Measurements from ENCODE around the gene SURF4. TPM values are rescaled to one million over a fixed set of nuclear protein-coding genes. Genes with fewer than 3 reads are reported as not detected.

SURF4 gene
- total RNA-seq, 2 donors from 2014 or later: 185 to 204 TPM

GRCh38 chr9:133415170-133415569, 39.3 kb upstream of the SURF4 start:
- Histone ChIP-seq H3K9me3 (no peaks in the 10 kb centered on the region), H3K4me3 (no peak overlapping the region), H3K27me3 (replicated peaks; ENCODE audit: insufficient read depth) (no peaks in the 10 kb centered on the region), H3K36me3 (peaks cover 0 to 21% of the 10 kb centered on the region in 2 donors), H3K27ac (no peak overlapping the region), H3K4me1 (replicated peaks) (no peaks in the 10 kb centered on the region)
- TF ChIP-seq POLR2A (IDR thresholded peaks at IDR 0.05): no peak
- TF ChIP-seq POLR2AphosphoS5 (IDR thresholded peaks at IDR 0.05): no peak
- TF ChIP-seq CTCF (IDR thresholded peaks at IDR 0.05): no peak
- intact Hi-C loops (cut with DNase I): loop anchor here (5.0 kb wide), 1 partner anchor 42 kb away; the partner anchor contains the start of gene CACFD1
- 67% methylated on average over 1 of the region's 1 CpG for WGBS
- DNase-seq (ENCODE audit: low spot score): no peak

- H3K27me3 ChIP-seq (replicated peaks; ENCODE audit: insufficient read depth): no peaks in the 10 kb centered on the region
- H3K4me3 ChIP-seq: no peak overlapping the region
- H3K36me3 ChIP-seq: peaks cover 3 to 12% of the 10 kb centered on the region in 2 donors
- H3K4me1 ChIP-seq (replicated peaks): no peaks in the 10 kb centered on the region
- no peaks in the 10 kb centered on the region for H3K9me3 ChIP-seq
- WGBS: 96% methylated on average over 1 of the region's 1 CpG
- no peak overlapping the region for H3K27ac ChIP-seq
- TF ChIP-seq CTCF (IDR thresholded peaks at IDR 0.05) (no peak), POLR2A (IDR thresholded peaks at IDR 0.05) (no peak), POLR2AphosphoS5 (IDR thresholded peaks at IDR 0.05) (no peak)
- intact Hi-C loops (cut with DNase I): no loop called here
- no peak for DNase-seq (ENCODE audit: low spot score)
These were observed 32.2 kb upstream of the SURF4 start for GRCh38 chr9:133408042-133408441.

GRCh38 chr9:133406480-133407307, 30.8 kb upstream of the SURF4 start:
- Histone ChIP-seq H3K36me3 (peaks cover 3 to 12% of the 10 kb centered on the region in 2 donors), H3K4me1 (replicated peaks) (no peaks in the 10 kb centered on the region), H3K4me3 (no peak overlapping the region), H3K27me3 (replicated peaks; ENCODE audit: insufficient read depth) (no peaks in the 10 kb centered on the region), H3K9me3 (no peaks in the 10 kb centered on the region), H3K27ac (no peak overlapping the region)
- WGBS: 54% methylated on average over 24 of the region's 24 CpGs
- peak; percentile 55 for DNase-seq (ENCODE audit: low spot score)
- TF ChIP-seq POLR2AphosphoS5 (IDR thresholded peaks at IDR 0.05) (no peak), CTCF (IDR thresholded peaks at IDR 0.05) (peak; percentile 83 to 91 (median 88))
- intact Hi-C loops (cut with DNase I): loop anchor here (1.0 kb wide), 1 partner anchor 80 kb away; no protein-coding TSS in a partner anchor

GRCh38 chr9:133405508-133406438, 29.9 kb upstream of the SURF4 start:
- Histone ChIP-seq H3K27ac (no peak overlapping the region), H3K4me3 (no peak overlapping the region), H3K9me3 (no peaks in the 10 kb centered on the region), H3K36me3 (peaks cover 3 to 11% of the 10 kb centered on the region in 2 donors), H3K4me1 (replicated peaks) (no peaks in the 10 kb centered on the region), H3K27me3 (replicated peaks; ENCODE audit: insufficient read depth) (no peaks in the 10 kb centered on the region)
- 78% methylated on average over 19 of the region's 19 CpGs for WGBS
- DNase-seq (ENCODE audit: low spot score): no peak
- TF ChIP-seq POLR2AphosphoS5 (IDR thresholded peaks at IDR 0.05) (no peak), POLR2A (IDR thresholded peaks at IDR 0.05) (no peak), CTCF (IDR thresholded peaks at IDR 0.05) (no peak)
- intact Hi-C loops (cut with DNase I): no loop called here

Measured in prostate gland (tissue), 2 donors.